IPS-NIHi11 (cell line): ENCODE measurements around the gene ACOX1.

ENCODE experiments used
- DNase-seq: peaks from one replicate; pipeline ENCODE4 v3.0.0; 2012; ENCODE audit warnings: mixed read lengths, low spot score

ACOX1 gene

GRCh38 chr17:75909051-75909811 lies 69.7 kb downstream of the ACOX1 start:
- no peak for DNase-seq

DNA sequence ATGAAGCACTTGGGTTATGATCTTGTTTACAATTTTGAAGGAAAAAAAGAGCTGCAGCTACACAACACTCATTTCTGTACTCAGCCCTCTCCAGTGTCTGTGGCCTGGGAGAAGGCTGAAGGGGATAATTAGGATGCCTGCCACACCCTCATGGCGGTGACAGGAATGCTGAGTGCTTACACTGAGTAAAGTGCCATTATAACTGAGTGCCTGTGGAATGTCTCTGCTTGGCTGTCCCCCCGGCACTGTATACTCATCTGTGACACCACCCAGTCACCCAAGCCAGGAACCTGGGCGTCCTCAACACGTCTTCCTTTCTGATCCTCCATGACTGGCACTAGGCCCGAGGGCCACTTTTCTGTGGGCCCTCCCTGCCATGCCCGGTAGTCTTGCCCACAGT lies 70.8 kb downstream of the ACOX1 start:
- DNase-seq: no peak

DNA sequence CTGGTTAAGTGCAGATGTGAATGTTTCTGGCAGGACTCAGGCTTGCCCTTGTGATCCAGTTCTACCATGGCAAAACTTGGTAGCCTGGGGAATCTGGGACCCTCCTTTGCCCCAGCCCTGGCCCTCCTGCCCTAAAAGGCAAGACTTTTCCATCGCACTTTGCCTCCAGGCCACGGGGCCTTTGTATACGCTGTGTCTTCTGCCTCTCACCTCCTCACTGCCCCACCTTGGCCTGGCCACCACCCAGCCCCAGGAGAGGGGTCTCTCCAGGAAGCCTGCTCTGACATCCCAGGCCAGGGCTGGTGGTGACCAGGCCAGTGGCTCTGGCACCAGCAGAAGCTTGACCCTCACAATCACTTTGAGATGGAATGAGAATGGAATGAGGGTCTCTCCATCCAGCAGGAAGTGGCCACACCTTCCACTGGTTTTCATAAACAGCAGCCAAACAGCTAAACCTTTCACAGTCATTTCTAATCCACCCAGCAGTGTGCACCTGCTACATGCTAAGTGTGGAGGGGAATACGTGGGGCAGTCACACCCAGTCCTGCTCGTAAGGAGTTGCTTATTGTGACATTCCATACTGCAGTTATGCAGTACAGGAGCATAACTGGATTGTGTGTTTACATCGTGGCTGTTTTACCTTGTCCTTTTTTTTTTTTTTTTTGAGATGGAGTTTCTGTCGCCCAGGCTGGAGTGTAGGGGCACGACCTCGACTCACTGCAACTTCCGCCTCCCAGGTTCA lies 72.7 kb downstream of the ACOX1 start:
- no peak for DNase-seq

- peak; percentile 99 for DNase-seq
These were observed 74.0 kb downstream of the ACOX1 start, which contains the start of gene MRPL38 for GRCh38 chr17:75904749-75905521. Gene MRPL38 (minus strand): TSS chr17:75904884. CDS start chr17:75904875, 9 bp downstream.

GRCh38 chr17:75902406-75902805 lies 76.6 kb downstream of the ACOX1 start:
- DNase-seq: no peak

DNA sequence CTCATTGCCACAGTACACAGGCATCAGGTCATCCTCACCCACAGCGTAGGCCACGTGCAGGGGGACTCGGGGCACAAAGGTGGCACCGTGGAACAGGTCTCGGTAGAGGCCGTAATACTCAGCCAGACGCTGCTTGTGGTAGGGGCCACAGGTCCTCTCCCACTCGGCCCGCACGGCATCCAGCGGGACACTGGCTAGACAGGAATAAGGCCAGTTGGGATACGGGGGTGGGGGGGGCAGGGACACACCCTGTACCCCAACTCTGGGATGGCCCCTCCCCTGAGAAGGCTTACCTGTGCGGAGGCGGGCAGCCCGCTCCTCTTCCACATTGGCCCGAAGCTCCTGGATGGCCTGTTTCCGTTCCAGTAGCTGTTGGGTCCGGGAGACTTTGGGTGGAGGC lies 77.2 kb downstream of the ACOX1 start:
- DNase-seq: no peak

DNA sequence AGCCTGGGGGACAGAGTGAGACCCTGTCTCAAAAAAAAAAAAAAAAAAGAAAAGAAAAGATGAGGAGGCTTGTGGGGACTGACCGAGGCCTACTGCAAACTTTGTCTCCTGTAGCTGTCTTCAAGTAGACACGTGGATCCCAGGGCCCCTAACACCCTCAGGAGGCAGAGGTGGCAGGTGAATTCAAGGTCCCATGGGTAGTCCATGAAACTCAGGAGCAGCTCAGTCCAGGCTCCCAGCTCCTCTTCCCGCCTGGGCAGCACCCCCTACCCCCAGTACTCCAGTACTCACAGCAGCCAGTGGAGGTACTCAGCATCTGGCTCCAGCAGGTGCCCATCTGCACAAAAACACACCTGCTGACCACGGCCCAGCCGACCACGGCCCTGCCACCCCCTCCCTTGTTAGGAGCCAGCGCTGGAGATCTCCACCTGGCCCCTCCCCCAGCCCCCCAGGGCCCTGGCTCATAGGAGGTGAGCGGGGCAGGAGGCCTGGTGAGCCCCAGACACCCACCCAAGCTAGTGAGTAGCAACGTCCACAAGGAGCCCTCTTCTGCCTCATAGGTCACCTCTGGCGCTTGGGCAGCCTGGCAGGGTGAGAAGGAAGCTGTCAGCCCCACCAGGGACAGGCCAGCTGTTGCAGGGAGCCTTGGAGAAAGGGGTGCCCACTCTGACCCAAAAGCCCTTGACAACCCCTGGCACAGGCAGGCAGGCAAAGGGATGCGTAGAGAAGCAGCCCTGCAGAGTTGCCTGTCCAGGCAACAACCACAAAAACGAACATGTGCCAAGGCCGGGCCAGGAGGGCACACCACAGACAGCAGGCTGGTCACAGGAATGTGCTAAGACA lies 78.1 kb downstream of the ACOX1 start:
- no peak for DNase-seq

DNA sequence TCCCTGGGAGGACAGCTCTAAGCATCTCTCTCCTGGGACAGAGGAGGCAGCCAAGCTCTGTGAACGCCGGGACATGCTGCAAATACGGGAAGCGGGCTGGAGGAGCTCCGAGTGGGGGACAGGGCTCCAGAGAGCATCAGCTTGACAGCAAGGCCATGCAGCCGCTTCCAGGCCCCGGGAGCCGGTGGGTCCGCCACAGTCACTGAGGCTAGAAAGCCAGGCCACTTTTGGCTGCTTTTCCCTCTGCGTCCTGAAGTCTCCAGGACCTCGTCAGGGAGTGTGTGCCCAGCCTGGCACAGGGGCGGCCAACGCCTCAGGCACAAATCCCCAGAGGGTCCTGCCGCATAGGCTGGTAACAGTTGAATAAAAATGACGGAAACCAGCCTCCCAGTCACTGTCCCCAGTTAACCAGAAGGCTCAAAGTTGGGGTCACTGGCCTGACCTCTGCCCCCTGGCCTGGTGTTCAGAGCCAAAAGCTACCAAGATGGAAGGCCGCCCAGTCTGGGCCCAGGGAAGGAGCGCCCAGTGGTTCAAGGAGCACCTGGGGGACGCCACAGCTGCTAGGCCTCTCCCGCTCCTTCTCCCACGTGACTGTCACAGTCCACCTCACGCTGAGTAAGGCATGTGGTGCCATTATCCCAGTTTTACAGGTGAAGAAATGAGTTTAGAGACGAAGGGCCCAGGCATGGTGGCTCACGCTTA lies 79.0 kb downstream of the ACOX1 start:
- no peak for DNase-seq

GRCh38 chr17:75899353-75899752 lies 79.6 kb downstream of the ACOX1 start:
- no peak for DNase-seq

- DNase-seq: no peak
These were observed 80.2 kb downstream of the ACOX1 start for GRCh38 chr17:75898791-75899190.

DNA sequence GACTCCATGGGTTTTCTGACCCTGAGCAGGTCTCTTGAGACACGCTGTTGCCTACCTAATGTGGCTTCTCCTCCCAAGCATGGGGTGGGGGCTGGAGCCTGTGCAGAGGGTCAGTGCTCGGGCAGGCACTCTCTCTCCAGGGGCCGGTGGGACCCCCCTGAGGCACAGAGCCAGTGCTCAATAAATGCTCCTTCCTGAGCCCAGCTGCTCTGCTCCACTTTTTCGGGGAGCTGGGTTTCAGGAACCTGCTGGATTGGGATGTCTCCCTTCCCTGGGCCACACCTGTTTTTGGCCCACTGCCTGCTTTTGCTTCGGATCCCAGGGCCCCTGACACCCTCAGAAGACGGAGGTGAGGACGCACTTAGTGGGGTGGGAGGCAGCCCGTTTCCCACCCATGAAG lies 80.9 kb downstream of the ACOX1 start:
- DNase-seq: no peak

DNA sequence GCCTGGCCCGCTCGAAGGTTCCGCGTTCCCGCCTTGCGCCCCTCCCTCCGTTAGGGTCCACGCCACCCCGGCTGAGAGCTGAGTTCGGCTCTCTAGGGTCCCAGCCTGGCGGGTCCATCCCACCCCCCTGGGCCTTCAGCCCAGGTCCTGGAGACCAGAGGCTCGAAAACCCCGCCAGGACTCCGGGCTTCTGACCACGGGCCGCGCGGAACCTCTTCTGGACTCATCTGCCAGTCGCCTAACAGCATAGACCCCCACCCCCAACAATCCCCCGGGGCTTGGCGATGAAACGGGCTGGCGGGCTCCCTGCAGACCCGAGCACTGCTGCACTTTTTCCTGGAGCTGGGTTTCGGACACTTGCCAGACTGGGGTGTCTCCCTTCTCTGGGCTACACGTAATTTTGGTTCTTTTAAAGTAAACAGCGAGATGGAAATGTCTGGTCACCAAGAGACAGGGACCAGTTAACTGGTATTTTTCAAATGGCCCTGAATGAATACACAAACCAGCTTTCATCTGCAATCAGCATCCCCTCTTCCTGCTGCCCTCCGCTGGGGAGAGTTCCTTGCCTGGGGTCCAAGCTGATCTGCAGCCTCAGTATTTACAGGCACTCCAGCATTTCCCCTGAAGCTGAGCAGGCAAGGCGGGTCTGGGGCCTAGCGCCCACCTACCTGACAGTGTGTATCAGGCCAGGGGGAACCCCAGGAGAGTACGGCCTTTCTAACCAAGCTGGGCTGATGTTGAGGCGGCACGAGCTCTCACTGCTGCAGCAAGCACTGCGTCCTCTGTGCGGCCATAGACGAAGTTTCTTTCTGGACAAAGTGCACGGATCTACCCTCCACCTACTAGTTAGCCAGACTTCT lies 81.6 kb downstream of the ACOX1 start:
- DNase-seq: no peak

- DNase-seq: peak; percentile 94
These were observed 82.4 kb downstream of the ACOX1 start, which contains the start of gene TRIM65 for GRCh38 chr17:75896415-75897159. Gene TRIM65 (minus strand): TSS chr17:75896951. CDS start chr17:75896937, 14 bp downstream.

DNA sequence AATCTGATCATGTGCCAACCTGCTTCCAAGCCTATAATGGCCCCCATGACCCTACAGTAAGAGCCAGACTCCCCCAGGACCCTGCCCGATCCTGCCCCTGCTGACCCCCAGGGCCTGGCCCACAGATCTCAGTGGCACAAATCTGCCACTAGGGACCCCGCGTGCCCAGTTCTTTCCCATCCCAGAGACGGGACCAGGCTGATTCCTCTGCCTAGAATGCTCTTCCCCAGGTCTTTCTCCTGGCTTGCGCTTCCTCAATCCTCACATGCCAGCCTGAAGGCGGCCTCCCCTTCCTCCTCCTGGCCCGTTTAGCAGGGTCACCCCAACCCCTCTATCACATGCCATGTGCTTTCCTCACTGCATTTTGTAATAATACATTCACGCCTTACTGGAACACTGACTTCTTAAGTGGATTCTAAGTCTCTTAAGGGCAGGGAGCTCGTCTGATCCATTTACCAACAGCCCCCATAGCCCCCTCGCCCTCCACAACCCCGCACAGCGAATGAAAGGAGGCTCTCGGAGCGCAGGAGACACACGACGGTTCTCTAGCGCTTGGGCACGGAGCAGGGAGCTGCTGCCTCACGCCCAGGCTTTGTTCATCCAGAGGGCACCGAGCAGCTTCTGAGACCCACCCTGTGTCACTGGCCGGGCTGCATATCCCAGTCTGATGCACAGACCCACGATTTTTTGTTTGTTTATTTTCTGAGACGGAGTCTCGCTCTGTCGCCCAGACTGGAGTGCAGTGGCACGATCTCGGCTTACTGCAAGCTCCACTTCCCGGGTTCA lies 83.4 kb downstream of the ACOX1 start:
- DNase-seq: peak; percentile 80

DNA sequence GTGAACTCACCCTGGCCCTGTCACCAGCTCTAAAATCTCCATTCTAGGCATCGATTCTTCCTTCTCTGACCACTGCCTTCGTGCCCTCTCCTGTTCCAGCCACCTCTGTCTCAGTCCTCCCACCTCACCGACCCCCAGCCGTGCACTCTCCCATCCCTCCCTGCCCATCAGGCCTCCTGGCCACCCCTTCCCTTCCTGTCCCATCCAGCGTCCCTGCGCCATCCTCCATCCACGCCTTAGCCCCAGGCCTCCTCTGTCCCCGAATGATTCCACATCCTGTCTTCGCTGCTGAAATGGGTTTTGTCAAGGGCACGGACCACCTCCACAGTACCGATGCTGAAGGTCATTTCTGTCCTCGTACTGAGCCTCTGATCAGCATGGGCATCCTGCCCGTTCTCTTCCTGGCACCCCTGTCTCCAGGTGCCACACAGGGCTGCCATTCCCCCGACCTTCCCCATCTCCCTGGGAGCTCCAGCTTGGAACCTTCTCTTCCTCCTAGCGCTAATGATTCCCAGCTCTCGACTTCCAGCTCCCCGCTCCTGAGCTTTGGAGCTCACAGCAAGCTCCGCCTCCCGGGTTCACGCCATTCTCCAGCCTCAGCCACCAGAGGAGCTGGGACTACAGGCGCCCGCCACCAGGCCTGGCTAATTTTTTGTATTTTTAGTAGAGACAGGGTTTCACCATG lies 84.8 kb downstream of the ACOX1 start:
- no peak for DNase-seq

- no peak for DNase-seq
These were observed 85.5 kb downstream of the ACOX1 start for GRCh38 chr17:75893305-75894048.

GRCh38 chr17:75892556-75893224 lies 86.3 kb downstream of the ACOX1 start:
- DNase-seq: no peak
